ENCODE measurements around the gene MOCS2. TPM values are rescaled to one million over a fixed set of nuclear protein-coding genes. Genes with fewer than 3 reads are reported as not detected.

Gene MOCS2
- total RNA-seq, 1 donor from 2014 or later = 21.5 TPM

DNA sequence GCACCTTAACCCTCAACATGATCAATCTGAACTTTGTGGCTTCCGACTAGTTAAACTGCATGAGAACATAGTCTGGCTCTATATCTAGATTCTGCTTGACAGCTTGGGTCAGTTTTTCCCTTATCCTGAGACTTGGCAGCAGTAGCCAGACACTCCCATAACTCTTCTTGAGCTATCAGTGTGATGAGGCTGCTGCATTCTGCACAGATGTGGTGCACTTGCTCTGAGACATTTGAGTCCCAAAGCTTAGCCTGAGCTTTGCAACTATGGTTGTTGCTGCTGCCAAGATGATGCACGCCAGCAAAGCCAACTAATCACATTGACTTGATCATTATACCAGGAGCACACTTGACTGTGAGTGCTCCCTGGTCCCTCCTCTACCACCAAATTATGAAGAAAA is 36.2 kb downstream of the MOCS2 start:
- no peak for DNase-seq (ENCODE audit: low spot score in 2 of 2, unreplicated experiment in 2 of 2)
- H3K36me3 Mint-ChIP-seq = peaks cover 2% of the 10 kb centered on the region
- TF ChIP-seq, protein P1, sequence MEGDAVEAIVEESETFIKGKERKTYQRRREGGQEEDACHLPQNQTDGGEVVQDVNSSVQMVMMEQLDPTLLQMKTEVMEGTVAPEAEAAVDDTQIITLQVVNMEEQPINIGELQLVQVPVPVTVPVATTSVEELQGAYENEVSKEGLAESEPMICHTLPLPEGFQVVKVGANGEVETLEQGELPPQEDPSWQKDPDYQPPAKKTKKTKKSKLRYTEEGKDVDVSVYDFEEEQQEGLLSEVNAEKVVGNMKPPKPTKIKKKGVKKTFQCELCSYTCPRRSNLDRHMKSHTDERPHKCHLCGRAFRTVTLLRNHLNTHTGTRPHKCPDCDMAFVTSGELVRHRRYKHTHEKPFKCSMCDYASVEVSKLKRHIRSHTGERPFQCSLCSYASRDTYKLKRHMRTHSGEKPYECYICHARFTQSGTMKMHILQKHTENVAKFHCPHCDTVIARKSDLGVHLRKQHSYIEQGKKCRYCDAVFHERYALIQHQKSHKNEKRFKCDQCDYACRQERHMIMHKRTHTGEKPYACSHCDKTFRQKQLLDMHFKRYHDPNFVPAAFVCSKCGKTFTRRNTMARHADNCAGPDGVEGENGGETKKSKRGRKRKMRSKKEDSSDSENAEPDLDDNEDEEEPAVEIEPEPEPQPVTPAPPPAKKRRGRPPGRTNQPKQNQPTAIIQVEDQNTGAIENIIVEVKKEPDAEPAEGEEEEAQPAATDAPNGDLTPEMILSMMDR (IDR thresholded peaks at IDR 0.05; ENCODE audit: unreplicated experiment) = no peak
- H3K27ac Mint-ChIP-seq = no peak overlapping the region
- no peaks in the 10 kb centered on the region for H3K9me3 Mint-ChIP-seq
- H3K4me3 Mint-ChIP-seq = no peak overlapping the region
- no peaks in the 10 kb centered on the region for H3K27me3 Mint-ChIP-seq (ENCODE audit: low read depth)
- peaks cover 6% of the 10 kb centered on the region for H3K4me1 Mint-ChIP-seq

DNA sequence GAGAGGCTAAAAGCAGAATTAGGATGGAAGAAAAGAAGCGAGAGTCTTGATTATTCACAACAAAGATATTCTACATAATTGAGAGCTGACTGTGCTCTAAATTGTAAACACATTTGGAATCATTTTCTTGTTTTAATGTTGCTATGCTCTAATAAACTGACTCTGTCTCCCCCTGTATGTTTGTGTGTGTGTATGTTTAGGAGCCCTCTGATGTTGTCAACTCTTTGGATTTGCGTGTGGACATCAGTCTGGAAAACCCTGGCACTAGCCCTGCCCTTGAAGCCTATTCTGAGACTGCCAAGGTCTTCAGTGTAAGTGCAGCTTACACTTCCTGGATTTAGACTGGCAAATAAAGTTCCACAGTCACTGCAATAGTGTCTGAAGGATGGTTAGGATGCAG is 37.8 kb downstream of the MOCS2 start:
- no peak overlapping the region for H3K27ac Mint-ChIP-seq
- peaks cover 6% of the 10 kb centered on the region for H3K4me1 Mint-ChIP-seq
- no peaks in the 10 kb centered on the region for H3K27me3 Mint-ChIP-seq (ENCODE audit: low read depth)
- TF ChIP-seq, protein P1 (IDR thresholded peaks at IDR 0.05; ENCODE audit: unreplicated experiment) = no peak
- H3K36me3 Mint-ChIP-seq = peaks cover 2% of the 10 kb centered on the region
- DNase-seq (ENCODE audit: low spot score in 2 of 2, unreplicated experiment in 2 of 2) = no peak
- no peak overlapping the region for H3K4me3 Mint-ChIP-seq
- no peaks in the 10 kb centered on the region for H3K9me3 Mint-ChIP-seq

DNA sequence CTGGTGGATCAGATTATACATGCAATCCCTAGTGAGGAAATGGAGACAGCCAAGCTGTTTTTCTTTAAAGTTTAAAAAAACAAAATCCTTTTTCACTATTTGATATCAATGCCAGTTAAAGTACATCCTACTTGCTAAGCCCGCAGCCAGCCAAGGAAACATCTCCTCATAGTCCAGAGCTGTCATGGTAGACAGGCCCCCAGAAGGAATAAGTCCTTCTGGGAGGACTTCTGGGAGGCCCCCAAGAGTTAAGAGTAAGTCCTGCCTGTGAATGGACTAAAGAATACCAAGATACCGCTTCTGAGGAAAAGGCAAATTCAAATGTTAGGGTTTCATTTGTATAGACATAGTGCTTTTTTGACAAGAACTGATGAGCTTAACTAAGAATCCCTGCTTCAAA is 38.3 kb downstream of the MOCS2 start:
- H3K27ac Mint-ChIP-seq = no peak overlapping the region
- H3K36me3 Mint-ChIP-seq = peaks cover 2% of the 10 kb centered on the region
- TF ChIP-seq, protein P1 (IDR thresholded peaks at IDR 0.05; ENCODE audit: unreplicated experiment) = no peak
- no peak for DNase-seq (ENCODE audit: low spot score in 2 of 2, unreplicated experiment in 2 of 2)
- no peak overlapping the region for H3K4me3 Mint-ChIP-seq
- H3K4me1 Mint-ChIP-seq = peaks cover 6% of the 10 kb centered on the region
- no peaks in the 10 kb centered on the region for H3K9me3 Mint-ChIP-seq
- no peaks in the 10 kb centered on the region for H3K27me3 Mint-ChIP-seq (ENCODE audit: low read depth)

DNA sequence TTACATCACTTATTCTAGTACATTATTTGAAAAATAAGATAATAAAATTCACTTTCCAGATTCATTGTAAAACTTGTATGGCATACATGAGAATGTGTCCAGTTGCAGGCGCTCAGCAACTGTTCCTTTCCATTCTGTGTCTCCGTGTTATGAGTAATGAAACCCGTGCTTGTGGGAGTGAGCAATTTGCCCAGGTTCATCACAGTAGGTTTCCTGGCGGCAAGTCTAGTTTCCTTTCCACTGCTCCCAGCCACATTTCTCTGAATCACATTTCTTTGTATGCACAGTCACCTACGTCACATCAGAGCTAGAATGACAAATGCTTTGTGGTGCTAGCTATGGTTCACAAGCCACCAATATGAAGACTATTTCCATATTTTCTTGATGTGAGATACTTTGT is 39.9 kb downstream of the MOCS2 start:
- H3K27ac Mint-ChIP-seq = no peak overlapping the region
- peaks cover 6% of the 10 kb centered on the region for H3K4me1 Mint-ChIP-seq
- H3K36me3 Mint-ChIP-seq = no peaks in the 10 kb centered on the region
- no peak overlapping the region for H3K4me3 Mint-ChIP-seq
- TF ChIP-seq, protein P1 (IDR thresholded peaks at IDR 0.05; ENCODE audit: unreplicated experiment) = no peak
- DNase-seq (ENCODE audit: low spot score in 2 of 2, unreplicated experiment in 2 of 2) = no peak
- H3K27me3 Mint-ChIP-seq (ENCODE audit: low read depth) = no peaks in the 10 kb centered on the region
- no peaks in the 10 kb centered on the region for H3K9me3 Mint-ChIP-seq

DNA sequence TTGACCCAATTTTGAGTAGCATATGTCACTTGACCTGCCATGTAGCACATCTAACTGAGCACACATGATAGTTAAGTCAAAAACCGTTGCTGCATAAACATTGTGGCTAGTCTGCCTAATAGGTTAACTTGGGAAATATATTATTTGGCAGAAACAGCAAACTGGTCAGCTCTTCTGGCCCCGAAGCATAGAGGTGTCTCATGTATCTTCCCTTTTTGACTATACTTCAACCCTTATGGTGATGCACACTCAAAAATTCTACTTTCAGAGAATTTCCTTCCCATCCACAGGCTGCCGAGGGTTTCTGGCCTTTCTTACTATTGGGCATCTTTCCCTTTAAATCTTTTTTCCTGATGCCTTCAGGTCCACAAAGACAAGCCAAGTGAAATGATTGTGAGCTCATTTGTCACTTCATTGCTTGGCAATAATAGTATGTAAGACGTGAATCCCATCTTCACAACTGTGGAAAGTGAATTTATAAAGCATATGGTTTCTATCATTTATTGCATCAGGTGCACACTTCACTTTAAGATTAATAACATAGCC is 41.2 kb downstream of the MOCS2 start:
- TF ChIP-seq, protein P1 (IDR thresholded peaks at IDR 0.05; ENCODE audit: unreplicated experiment) = no peak
- peaks cover 5% of the 10 kb centered on the region for H3K4me1 Mint-ChIP-seq
- no peak for DNase-seq (ENCODE audit: low spot score in 2 of 2, unreplicated experiment in 2 of 2)
- no peaks in the 10 kb centered on the region for H3K9me3 Mint-ChIP-seq
- no peak overlapping the region for H3K27ac Mint-ChIP-seq
- H3K36me3 Mint-ChIP-seq = peaks cover under 1% of the 10 kb centered on the region
- H3K4me3 Mint-ChIP-seq = no peak overlapping the region
- H3K27me3 Mint-ChIP-seq (ENCODE audit: low read depth) = no peaks in the 10 kb centered on the region

DNA sequence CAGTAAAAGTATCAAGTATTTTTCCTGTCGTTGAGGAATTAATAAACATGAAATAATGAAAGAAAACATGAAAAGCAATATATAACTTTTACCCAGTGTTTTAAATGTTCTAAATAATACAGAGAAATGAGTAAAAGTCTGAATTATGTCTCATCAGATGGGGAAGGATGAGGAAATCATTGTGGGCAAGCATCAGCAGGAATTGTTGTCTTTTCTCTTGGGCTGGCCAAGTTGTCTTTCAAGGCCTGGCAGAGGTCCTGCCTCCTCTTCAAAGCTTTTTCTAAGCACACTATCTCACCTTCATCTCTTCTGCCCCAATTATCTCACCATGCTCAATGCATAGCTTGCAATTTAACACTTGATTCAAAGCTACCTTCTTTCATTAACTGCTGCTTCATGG is 41.9 kb downstream of the MOCS2 start:
- TF ChIP-seq, protein P1 (IDR thresholded peaks at IDR 0.05; ENCODE audit: unreplicated experiment) = no peak
- no peak for DNase-seq (ENCODE audit: low spot score in 2 of 2, unreplicated experiment in 2 of 2)
- Mint-ChIP-seq H3K36me3 (peaks cover 1% of the 10 kb centered on the region), H3K9me3 (no peaks in the 10 kb centered on the region), H3K4me3 (no peak overlapping the region), H3K27me3 (ENCODE audit: low read depth) (no peaks in the 10 kb centered on the region), H3K4me1 (peaks cover 2% of the 10 kb centered on the region), H3K27ac (no peak overlapping the region)
